WERI-Rb-1 (cell line): ENCODE results near the gene USP7.

ENCODE experiments used
- DNase-seq: peaks from one replicate; pipeline ENCODE4 v3.0.0-alpha.2; 2020
- H3K27ac ChIP-seq: fragments of 250-450 bp; sonication (Bioruptor Pico); 2 replicates; pipeline ENCODE4 v1.5.1; 2020; ENCODE audit warnings: mild to moderate bottlenecking, moderate library complexity
- H3K27me3 ChIP-seq: fragments of 250-450 bp; sonication (Bioruptor Pico); 2 replicates; pipeline ENCODE4 v1.5.1; 2021; ENCODE audit warnings: mild to moderate bottlenecking, low read depth, moderate library complexity; ENCODE audit not compliant: insufficient read depth, severe bottlenecking
- H3K36me3 ChIP-seq: fragments of 250-450 bp; sonication (Bioruptor Pico); 2 replicates; pipeline ENCODE4 v1.5.1; 2020; ENCODE audit warnings: mild to moderate bottlenecking, moderate library complexity
- H3K4me3 ChIP-seq: 2 replicates; pipeline ENCODE4 v1.5.1; 2011; ENCODE audit warnings: low read depth, mild to moderate bottlenecking, control low read depth, low read length
- H3K9me3 ChIP-seq: fragments of 250-450 bp; sonication (Bioruptor Pico); 2 replicates; pipeline ENCODE4 v1.5.1; 2021; ENCODE audit warnings: mild to moderate bottlenecking, moderate library complexity; ENCODE audit not compliant: severe bottlenecking
- CTCF ChIP-seq: IDR thresholded peaks from 2 replicates; pipeline ENCODE4 v1.5.1; 2011; ENCODE audit warnings: low read depth, mild to moderate bottlenecking, control low read depth, inconsistent platforms, low read length

USP7 gene

GRCh38 chr16:8859913-8860881, 103.5 kb downstream of the USP7 start:
- no peak overlapping the region for H3K4me3 ChIP-seq
- H3K27me3 ChIP-seq = no peaks in the 10 kb centered on the region
- no peak for DNase-seq
- TF ChIP-seq CTCF = no peak
- peaks cover 70% of the 10 kb centered on the region for H3K36me3 ChIP-seq
- no peak overlapping the region for H3K27ac ChIP-seq
- no peaks in the 10 kb centered on the region for H3K9me3 ChIP-seq

- Histone ChIP-seq H3K27ac (no peak overlapping the region), H3K27me3 (no peaks in the 10 kb centered on the region), H3K36me3 (peaks cover 67% of the 10 kb centered on the region), H3K4me3 (no peak overlapping the region), H3K9me3 (no peaks in the 10 kb centered on the region)
- no peak for TF ChIP-seq CTCF
- no peak for DNase-seq
Observed at GRCh38 chr16:8858994-8859912, 104.5 kb downstream of the USP7 start.

GRCh38 chr16:8855972-8856371, 107.7 kb downstream of the USP7 start:
- H3K36me3 ChIP-seq = peaks cover 64% of the 10 kb centered on the region
- no peak for TF ChIP-seq CTCF
- no peak overlapping the region for H3K4me3 ChIP-seq

GRCh38 chr16:8855051-8855786, 108.5 kb downstream of the USP7 start:
- Histone ChIP-seq H3K36me3 (peaks cover 69% of the 10 kb centered on the region), H3K27me3 (no peaks in the 10 kb centered on the region), H3K4me3 (no peak overlapping the region), H3K9me3 (no peaks in the 10 kb centered on the region), H3K27ac (no peak overlapping the region)
- DNase-seq = no peak
- 0 out of 2 replicates have a peak, but pooled peaks have one; percentile 7 for TF ChIP-seq CTCF

More at GRCh38 chr16:8855972-8856371, 107.7 kb downstream of the USP7 start:
- no peaks in the 10 kb centered on the region for H3K27me3 ChIP-seq
- no peaks in the 10 kb centered on the region for H3K9me3 ChIP-seq
- no peak overlapping the region for H3K27ac ChIP-seq
- DNase-seq = no peak

GRCh38 chr16:8854298-8854948, 109.3 kb downstream of the USP7 start:
- Histone ChIP-seq H3K27ac (no peak overlapping the region), H3K9me3 (no peaks in the 10 kb centered on the region), H3K4me3 (no peak overlapping the region), H3K27me3 (no peaks in the 10 kb centered on the region), H3K36me3 (peaks cover 68% of the 10 kb centered on the region)
- TF ChIP-seq CTCF = no peak
- no peak for DNase-seq
